ENCODE results near the gene APOA5.

APOA5 gene

DNA sequence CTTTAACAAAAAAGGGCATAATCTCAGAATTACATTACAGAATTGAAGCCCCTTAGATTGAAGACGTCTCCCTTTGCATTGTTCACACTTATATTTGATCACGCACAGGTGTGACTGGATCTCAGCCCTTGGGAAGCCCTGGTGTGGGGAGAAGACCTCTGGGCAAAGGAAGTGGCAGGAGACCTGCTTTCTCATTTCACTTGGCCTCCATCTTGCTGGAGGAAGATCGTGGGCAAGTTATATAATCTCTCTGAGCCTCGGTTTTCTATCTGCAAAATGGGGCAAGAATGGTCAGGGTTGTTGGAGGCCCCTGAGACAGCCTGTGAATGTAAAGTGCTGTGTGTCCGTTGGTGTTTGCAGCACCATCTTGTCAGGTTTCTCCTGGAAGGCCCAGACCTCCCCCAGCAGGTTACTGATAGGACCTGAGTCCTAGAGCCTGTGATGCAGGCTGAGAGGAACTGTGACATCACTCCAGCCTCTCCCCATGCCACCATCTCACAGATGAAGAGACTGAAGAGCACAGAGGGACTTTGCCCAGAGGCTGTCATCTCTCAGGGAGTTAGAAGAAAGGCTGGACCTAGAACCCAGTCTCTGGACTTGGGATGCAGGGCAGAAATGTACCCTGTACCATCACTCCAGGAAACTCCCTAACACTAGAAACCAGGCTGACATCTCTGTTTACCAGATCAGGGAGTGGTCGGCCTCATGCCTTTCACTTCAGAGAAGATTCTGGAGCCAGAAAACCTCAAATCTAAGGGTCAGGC, 46.8 kb upstream of the APOA5 start:
- H3K9ac ChIP-seq (ENCODE audit: low read depth, low read length, poor library complexity), result no peak overlapping the region
- H3K36me3 ChIP-seq (replicated peaks in 1 of 2; ENCODE audit: control insufficient read depth in 2 of 2, insufficient read depth in 2 of 2, low read length in 2 of 2), result peaks cover 1 to 9% of the 10 kb centered on the region in 2 donors
- H3K14ac ChIP-seq (ENCODE audit: low read length), result no peak overlapping the region
- no peak overlapping the region for H2AK5ac ChIP-seq (ENCODE audit: low read depth, low read length)
- no peak overlapping the region for H2AFZ ChIP-seq (ENCODE audit: low read length)
- no peak overlapping the region for H4K91ac ChIP-seq (ENCODE audit: low read depth, low read length, poor library complexity)
- H2BK12ac ChIP-seq (ENCODE audit: low read length), result no peak overlapping the region
- no peak overlapping the region for H3K4me2 ChIP-seq (ENCODE audit: insufficient read depth, low read length, poor library complexity, severe bottlenecking)
- no peak overlapping the region for H2BK15ac ChIP-seq (ENCODE audit: low read length)
- H2BK5ac ChIP-seq (ENCODE audit: low read length), result no peak overlapping the region
- no peaks in the 10 kb centered on the region for H3K9me3 ChIP-seq (replicated peaks in 1 of 2; ENCODE audit: control insufficient read depth in 2 of 2, insufficient read depth in 1 of 2, low read depth in 1 of 2, low read length in 2 of 2)
- H3K27me3 ChIP-seq (ENCODE audit: control insufficient read depth in 3 of 3, insufficient read depth in 3 of 3, low read depth in 1 of 3, low read length in 3 of 3), result peaks cover 0 to 10% (median 0%) of the 10 kb centered on the region in 3 experiments
- no peak overlapping the region for H3K4ac ChIP-seq (ENCODE audit: low read length)
- H3K4me3 ChIP-seq (ENCODE audit: low read length in 2 of 2), result no peak overlapping the region
- no peak overlapping the region for H4K8ac ChIP-seq (ENCODE audit: low read depth, low read length)
- no peaks in the 10 kb centered on the region for H3K79me1 ChIP-seq (ENCODE audit: low read depth, low read length)
- H2BK120ac ChIP-seq (ENCODE audit: low read depth, low read length), result no peak overlapping the region
- H3K23ac ChIP-seq (ENCODE audit: low read depth, low read length, poor library complexity), result no peak overlapping the region
- no peak overlapping the region for H3K27ac ChIP-seq (replicated peaks; ENCODE audit: low read length)
- peaks cover 9 to 20% of the 10 kb centered on the region in 2 donors for H3K4me1 ChIP-seq (ENCODE audit: control insufficient read depth in 2 of 2, insufficient read depth in 1 of 2, low read depth in 1 of 2, low read length in 2 of 2)
- DNase-seq (ENCODE audit: low spot score), result no peak
- no peak overlapping the region for H3K18ac ChIP-seq (ENCODE audit: low read length)
- WGBS, 2 donors (ENCODE audit: extremely low coverage in 2 of 2, insufficient read length in 2 of 2, insufficient replicate concordance in 1 of 2), result no CpG with 5 or more reads among the region's 6 CpGs

DNA sequence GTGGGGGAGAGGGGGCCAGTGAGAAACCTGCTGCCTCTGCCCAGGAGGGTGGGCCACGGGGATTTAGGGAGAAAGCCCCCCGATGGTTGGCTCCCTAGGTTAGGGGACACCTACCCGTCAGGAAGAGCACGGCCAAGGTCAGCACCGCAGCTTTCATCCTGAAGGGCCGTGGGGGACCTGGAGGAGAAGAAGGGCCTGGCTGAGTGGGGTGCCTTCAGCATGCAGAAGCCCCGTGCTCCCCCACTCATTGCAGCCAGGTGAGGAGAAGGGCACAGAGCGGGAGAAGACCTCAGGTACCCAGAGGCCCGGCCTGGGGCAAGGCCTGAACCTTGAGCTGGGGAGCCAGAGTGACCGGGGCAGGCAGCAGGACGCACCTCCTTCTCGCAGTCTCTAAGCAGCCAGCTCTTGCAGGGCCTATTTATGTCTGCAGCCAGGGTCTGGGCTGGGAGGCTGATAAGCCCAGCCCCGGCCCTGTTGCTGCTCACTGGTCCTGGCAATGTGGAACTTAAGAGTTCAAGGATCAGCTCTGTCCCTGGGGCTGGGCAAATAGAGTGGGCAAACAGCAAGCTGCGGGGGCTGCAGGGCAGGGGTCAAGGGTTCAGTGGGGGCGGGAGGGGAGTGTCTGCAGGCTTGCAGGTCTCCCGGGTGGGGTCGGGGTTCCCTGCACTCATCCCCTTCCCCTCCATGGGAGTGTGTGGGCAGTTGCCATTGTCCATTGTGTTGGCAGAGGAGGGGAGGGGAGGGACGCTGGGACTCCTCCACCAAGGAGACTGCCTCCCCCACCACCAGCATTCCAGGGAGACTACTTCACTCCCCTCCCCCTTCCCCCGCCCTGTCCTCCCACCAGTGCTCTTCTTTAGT, 45.8 kb upstream of the APOA5 start, which contains the start of gene APOA1:
TSS of gene APOA1 (minus strand) at position 392 of the 861 bp plus-strand sequence. CDS start at position 157, 235 bp downstream.
- Histone ChIP-seq H2BK5ac (ENCODE audit: low read length) (peak within 1 kb of the TSS; percentile 42), H3K27me3 (ENCODE audit: control insufficient read depth in 3 of 3, insufficient read depth in 3 of 3, low read depth in 1 of 3, low read length in 3 of 3) (peaks cover 0 to 10% (median 0%) of the 10 kb centered on the region in 3 experiments), H4K91ac (ENCODE audit: low read depth, low read length, poor library complexity) (no peak within 1 kb of the TSS), H3K23ac (ENCODE audit: low read depth, low read length, poor library complexity) (no peak within 1 kb of the TSS), H3K14ac (ENCODE audit: low read length) (peak within 1 kb of the TSS; percentile 10), H3K79me1 (ENCODE audit: low read depth, low read length) (no peaks in the 10 kb centered on the region), H4K8ac (ENCODE audit: low read depth, low read length) (no peak within 1 kb of the TSS), H2AK5ac (ENCODE audit: low read depth, low read length) (peak within 1 kb of the TSS; percentile 93), H3K18ac (ENCODE audit: low read length) (peak within 1 kb of the TSS; percentile 62), H3K36me3 (replicated peaks in 1 of 2; ENCODE audit: control insufficient read depth in 2 of 2, insufficient read depth in 2 of 2, low read length in 2 of 2) (no peaks in the 10 kb centered on the region), H3K9ac (ENCODE audit: low read depth, low read length, poor library complexity) (peak within 1 kb of the TSS; percentile 36), H2BK15ac (ENCODE audit: low read length) (peak within 1 kb of the TSS; percentile 41), H3K4me1 (ENCODE audit: control insufficient read depth in 2 of 2, insufficient read depth in 1 of 2, low read depth in 1 of 2, low read length in 2 of 2) (peaks cover 9 to 19% of the 10 kb centered on the region in 2 donors), H2AFZ (ENCODE audit: low read length) (peak within 1 kb of the TSS; percentile 94), H3K4me2 (ENCODE audit: insufficient read depth, low read length, poor library complexity, severe bottlenecking) (peak within 1 kb of the TSS; percentile 20), H3K27ac (replicated peaks; ENCODE audit: low read length) (peak within 1 kb of the TSS; percentile 39), H3K4me3 (ENCODE audit: low read length in 2 of 2) (no peak within 1 kb of the TSS), H2BK120ac (ENCODE audit: low read depth, low read length) (peak within 1 kb of the TSS; percentile 13), H2BK12ac (ENCODE audit: low read length) (peak within 1 kb of the TSS; percentile 24), H3K4ac (ENCODE audit: low read length) (no peak within 1 kb of the TSS), H3K9me3 (replicated peaks in 1 of 2; ENCODE audit: control insufficient read depth in 2 of 2, insufficient read depth in 1 of 2, low read depth in 1 of 2, low read length in 2 of 2) (no peaks in the 10 kb centered on the region)
- peak; percentile 21 for DNase-seq (ENCODE audit: low spot score)
- no CpG with 5 or more reads among the region's 19 CpGs for WGBS, 2 donors (ENCODE audit: extremely low coverage in 2 of 2, insufficient read length in 2 of 2, insufficient replicate concordance in 1 of 2)

DNA sequence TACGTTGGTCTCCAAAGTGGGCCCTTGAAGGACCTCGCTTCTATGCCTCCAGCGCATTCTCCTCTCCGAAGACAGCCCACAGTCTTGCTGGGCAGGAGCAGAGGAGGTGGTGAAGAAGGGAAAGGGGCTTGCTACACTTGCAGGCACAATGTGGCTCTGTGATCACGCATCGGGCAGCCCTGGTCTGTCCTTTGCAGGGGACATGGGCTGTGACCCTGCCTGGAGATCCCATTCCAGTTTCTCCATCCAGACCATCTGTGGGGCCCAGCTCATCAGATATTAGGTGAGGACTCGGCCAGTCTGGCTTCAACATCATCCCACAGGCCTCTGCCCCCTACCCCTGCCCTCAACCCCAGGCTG, 44.9 kb upstream of the APOA5 start:
- Histone ChIP-seq H2AK5ac (ENCODE audit: low read depth, low read length) (peak overlapping the region; percentile 93), H2BK15ac (ENCODE audit: low read length) (peak overlapping the region; percentile 41), H3K9ac (ENCODE audit: low read depth, low read length, poor library complexity) (peak overlapping the region; percentile 36), H2BK120ac (ENCODE audit: low read depth, low read length) (peak overlapping the region; percentile 13), H3K4ac (ENCODE audit: low read length) (no peak overlapping the region), H3K4me1 (ENCODE audit: control insufficient read depth in 2 of 2, insufficient read depth in 1 of 2, low read depth in 1 of 2, low read length in 2 of 2) (peaks cover 9 to 19% of the 10 kb centered on the region in 2 donors), H3K4me3 (ENCODE audit: low read length in 2 of 2) (no peak overlapping the region), H3K27me3 (ENCODE audit: control insufficient read depth in 3 of 3, insufficient read depth in 3 of 3, low read depth in 1 of 3, low read length in 3 of 3) (peaks cover 0 to 10% (median 0%) of the 10 kb centered on the region in 3 experiments), H3K27ac (replicated peaks; ENCODE audit: low read length) (no peak overlapping the region), H2AFZ (ENCODE audit: low read length) (peak overlapping the region; percentile 94), H4K8ac (ENCODE audit: low read depth, low read length) (no peak overlapping the region), H3K36me3 (replicated peaks in 1 of 2; ENCODE audit: control insufficient read depth in 2 of 2, insufficient read depth in 2 of 2, low read length in 2 of 2) (no peaks in the 10 kb centered on the region), H3K79me1 (ENCODE audit: low read depth, low read length) (no peaks in the 10 kb centered on the region), H3K18ac (ENCODE audit: low read length) (peak overlapping the region; percentile 49), H2BK12ac (ENCODE audit: low read length) (peak overlapping the region; percentile 24), H4K91ac (ENCODE audit: low read depth, low read length, poor library complexity) (no peak overlapping the region), H3K9me3 (replicated peaks in 1 of 2; ENCODE audit: control insufficient read depth in 2 of 2, insufficient read depth in 1 of 2, low read depth in 1 of 2, low read length in 2 of 2) (no peaks in the 10 kb centered on the region), H3K4me2 (ENCODE audit: insufficient read depth, low read length, poor library complexity, severe bottlenecking) (no peak overlapping the region), H3K14ac (ENCODE audit: low read length) (no peak overlapping the region), H2BK5ac (ENCODE audit: low read length) (no peak overlapping the region), H3K23ac (ENCODE audit: low read depth, low read length, poor library complexity) (no peak overlapping the region)
- no CpG with 5 or more reads among the region's 7 CpGs for WGBS, 2 donors (ENCODE audit: extremely low coverage in 2 of 2, insufficient read length in 2 of 2, insufficient replicate concordance in 1 of 2)
- DNase-seq (ENCODE audit: low spot score), result no peak
